GM18873 (cell line): Measurements from ENCODE around the gene TRPM7.
"Not testable (repeated sequence)": the region's sequence is repeated elsewhere in the genome, so short reads cannot be mapped to it uniquely, and the experiment has no call there.

Source experiments
- ATAC-seq: cut with Tn5 transposase; IDR thresholded peaks from one replicate; pipeline ENCODE4 v1.9.1; 2021; ENCODE audit warnings: mild to moderate bottlenecking, moderate library complexity, moderate number of reproducible peaks; ENCODE audit not compliant: unreplicated experiment, low FRiP score

The TRPM7 gene

GRCh38 chr15:50573842-50574241 is 112.8 kb downstream of the TRPM7 start:
- ATAC-seq, result not testable (repeated sequence)

GRCh38 chr15:50563756-50564155 is 122.8 kb downstream of the TRPM7 start:
- ATAC-seq, result no peak

- ATAC-seq, result no peak
These were observed 123.6 kb downstream of the TRPM7 start for GRCh38 chr15:50562735-50563640.

GRCh38 chr15:50558012-50558411 is 128.6 kb downstream of the TRPM7 start:
- no peak for ATAC-seq

- ATAC-seq, result no peak
These were observed 129.8 kb downstream of the TRPM7 start for GRCh38 chr15:50556642-50557371.

GRCh38 chr15:50552238-50552637 is 134.4 kb downstream of the TRPM7 start:
- no peak for ATAC-seq

GRCh38 chr15:50549326-50549725 is 137.3 kb downstream of the TRPM7 start:
- no peak for ATAC-seq

GRCh38 chr15:50546566-50546965 is 140.0 kb downstream of the TRPM7 start, which contains the start of gene USP50:
TSS of gene USP50 (minus strand) at chr15:50546666. CDS start at chr15:50546525, 141 bp downstream.
- ATAC-seq, result no peak

GRCh38 chr15:50544368-50544767 is 142.2 kb downstream of the TRPM7 start:
- no peak for ATAC-seq

- no peak for ATAC-seq
These were observed 143.0 kb downstream of the TRPM7 start for GRCh38 chr15:50543556-50543955.

- no peak for ATAC-seq
These were observed 143.7 kb downstream of the TRPM7 start for GRCh38 chr15:50542887-50543210.

GRCh38 chr15:50531766-50532165 is 154.8 kb downstream of the TRPM7 start:
- ATAC-seq, result no peak

GRCh38 chr15:50531163-50531562 is 155.4 kb downstream of the TRPM7 start:
- no peak for ATAC-seq

- no peak for ATAC-seq
These were observed 162.7 kb downstream of the TRPM7 start for GRCh38 chr15:50523851-50524251.

GRCh38 chr15:50519740-50520425 is 166.7 kb downstream of the TRPM7 start:
- no peak for ATAC-seq

GRCh38 chr15:50513001-50513400 is 173.6 kb downstream of the TRPM7 start:
- ATAC-seq, result no peak
